H1 (cell line): ENCODE results near the gene PDE4D. TPM values are rescaled to one million over a fixed set of nuclear protein-coding genes. Genes with fewer than 3 reads are reported as not detected.

Source experiments
- CTCF ChIA-PET: fragments of 300-600 bp; sonication (Branson Sonifier 250); formaldehyde crosslinking; loops from one replicate; lab custom pipeline; 2021; ENCODE audit not compliant: partially characterized antibody; lab: Charles Lee
- POLR2A ChIA-PET: fragments of 300-600 bp; sonication (Branson Sonifier 250); formaldehyde crosslinking; loops from one replicate; lab custom pipeline; 2021; ENCODE audit warnings: inconsistent platforms; ENCODE audit not compliant: partially characterized antibody; lab: Charles Lee
- DNase-seq, 2 experiments: peaks; one replicate each; pipeline versions ENCODE4 v3.0.0 to v3.0.0-alpha.2; 2010 to 2022; ENCODE audit warnings: low spot score in 2 of 2, low read depth in 1 of 2, mixed read lengths in 1 of 2
- FAIRE-seq: peaks from 2 replicates; lab custom pipeline; 2011; peaks lifted over from hg19 to GRCh38; lab: Jason Lieb, UNC
- H2AFZ ChIP-seq: 2 replicates; pipeline ENCODE4 v1.8.1; 2012; ENCODE audit warnings: low read length, inconsistent platforms
- H2AK5ac ChIP-seq: 2 replicates; pipeline ENCODE4 v1.6.1; 2013; ENCODE audit warnings: low read depth, low read length
- H2BK120ac ChIP-seq: replicated peaks from 2 replicates; pipeline ENCODE3; 2013; ENCODE audit warnings: low read depth, low read length, inconsistent platforms
- H2BK12ac ChIP-seq: 2 replicates; pipeline ENCODE4 v1.6.1; 2013; ENCODE audit warnings: low read depth, low read length
- H2BK15ac ChIP-seq: 2 replicates; pipeline ENCODE4 v1.6.1; 2013; ENCODE audit warnings: low read length
- H2BK20ac ChIP-seq: 2 replicates; pipeline ENCODE4 v1.6.1; 2013; ENCODE audit warnings: low read length
- H2BK5ac ChIP-seq: 2 replicates; pipeline ENCODE4 v1.6.1; 2013; ENCODE audit warnings: low read depth, low read length
- H3K14ac ChIP-seq: 2 replicates; pipeline ENCODE4 v1.6.1; 2013; ENCODE audit warnings: inconsistent platforms; ENCODE audit not compliant: insufficient read length
- H3K18ac ChIP-seq: 2 replicates; pipeline ENCODE4 v1.6.1; 2013; ENCODE audit warnings: low read length; ENCODE audit errors: extremely low read depth
- H3K23ac ChIP-seq: 2 replicates; pipeline ENCODE4 v1.6.1; 2013; ENCODE audit warnings: inconsistent platforms; ENCODE audit not compliant: insufficient read length
- H3K23me2 ChIP-seq: 2 replicates; pipeline ENCODE4 v1.6.1; 2013; ENCODE audit warnings: low read depth, low read length
- H3K27ac ChIP-seq: 2 replicates; pipeline ENCODE4 v1.6.1; 2011; ENCODE audit warnings: low read depth, low read length, inconsistent platforms
- H3K27me3 ChIP-seq, 4 experiments: replicated peaks in 1 of 4; 1 replicate in 1 of 4; 2 replicates in 3 of 4; pipeline versions ENCODE4 v1.6.1 to v1.8.1; 2011 to 2013; ENCODE audit warnings: low read length in 3 of 4, mild to moderate bottlenecking in 3 of 4, inconsistent platforms in 2 of 4, mixed read lengths in 2 of 4, moderate library complexity in 1 of 4; ENCODE audit not compliant: control insufficient read depth in 3 of 4, insufficient read depth in 3 of 4; ENCODE audit errors: extremely low read depth in 1 of 4
- H3K36me3 ChIP-seq, 4 experiments: 2 replicates each; pipeline versions ENCODE4 v1.6.1 to v1.8.1; 2011 to 2013; ENCODE audit warnings: mild to moderate bottlenecking in 4 of 4, low read length in 3 of 4, moderate library complexity in 2 of 4, control low read depth in 1 of 4, inconsistent platforms in 1 of 4; ENCODE audit not compliant: insufficient read depth in 4 of 4, control insufficient read depth in 2 of 4
- H3K4ac ChIP-seq: replicated peaks from 2 replicates; pipeline ENCODE3; 2013; ENCODE audit warnings: low read length, low read depth, mixed read lengths, inconsistent platforms; ENCODE audit not compliant: insufficient read length
- H3K4me1 ChIP-seq, 4 experiments: replicated peaks in 1 of 4; 1 replicate in 1 of 4; 2 replicates in 3 of 4; pipeline versions ENCODE4 v1.6.1 to v1.8.1; 2011 to 2013; ENCODE audit warnings: low read length in 3 of 4, inconsistent platforms in 2 of 4, mixed read lengths in 1 of 4; ENCODE audit not compliant: insufficient read depth in 4 of 4, control insufficient read depth in 3 of 4
- H3K4me2 ChIP-seq, 2 experiments: 2 replicates each; pipeline versions ENCODE4 v1.6.1 to v1.8.1; 2011 to 2013; ENCODE audit warnings: low read depth in 2 of 2, low read length in 2 of 2, control low read depth in 1 of 2, inconsistent platforms in 1 of 2, mild to moderate bottlenecking in 1 of 2; ENCODE audit not compliant: insufficient read depth in 1 of 2
- H3K4me3 ChIP-seq, 4 experiments: fragments of 200-600, 300-600 bp in 1 of 4; sonication (generic), shearing (Covaris generic), sonication (Bioruptor Twin) in 1 of 4; 2 replicates each; pipeline versions ENCODE4 v1.5.1 to v1.8.1; 2011 to 2016; ENCODE audit warnings: low read length in 4 of 4, low read depth in 3 of 4, control low read depth in 2 of 4, inconsistent platforms in 2 of 4, mild to moderate bottlenecking in 2 of 4, mixed read lengths in 1 of 4, moderate library complexity in 1 of 4; ENCODE audit not compliant: insufficient read depth in 2 of 4; ENCODE audit errors: extremely low read depth in 1 of 4
- H3K56ac ChIP-seq: replicated peaks from 2 replicates; pipeline ENCODE3; 2013; ENCODE audit warnings: low read depth, mild to moderate bottlenecking, mixed read lengths, low read length, inconsistent platforms; ENCODE audit not compliant: insufficient read length
- H3K79me1 ChIP-seq: 2 replicates; pipeline ENCODE4 v1.6.1; 2013; ENCODE audit warnings: low read depth, low read length, control low read depth
- H3K79me2 ChIP-seq, 2 experiments: 2 replicates each; pipeline versions ENCODE4 v1.6.1 to v1.8.1; 2012 to 2013; ENCODE audit warnings: low read length in 2 of 2, mild to moderate bottlenecking in 2 of 2, inconsistent platforms in 1 of 2; ENCODE audit not compliant: insufficient read depth in 2 of 2, control insufficient read depth in 1 of 2
- H3K9ac ChIP-seq, 4 experiments: replicated peaks in 1 of 4; 1 replicate in 1 of 4; 2 replicates in 3 of 4; pipeline versions ENCODE4 v1.6.1 to v1.8.1; 2011 to 2013; ENCODE audit warnings: low read depth in 3 of 4, low read length in 3 of 4, control low read depth in 2 of 4, mild to moderate bottlenecking in 2 of 4, moderate library complexity in 2 of 4, inconsistent platforms in 1 of 4; ENCODE audit errors: extremely low read depth in 1 of 4
- H3K9me3 ChIP-seq, 2 experiments: 2 replicates each; pipeline versions ENCODE4 v1.6.1 to v1.8.1; 2012 to 2013; ENCODE audit warnings: mild to moderate bottlenecking in 2 of 2, moderate library complexity in 2 of 2, control low read depth in 1 of 2, inconsistent platforms in 1 of 2, low read depth in 1 of 2, low read length in 1 of 2, mixed read lengths in 1 of 2; ENCODE audit not compliant: insufficient read depth in 2 of 2
- H4K20me1 ChIP-seq, 2 experiments: replicated peaks in 1 of 2; 2 replicates each; pipeline versions ENCODE3 to v1.8.1; 2011 to 2013; ENCODE audit warnings: inconsistent platforms in 2 of 2, low read length in 2 of 2, mild to moderate bottlenecking in 1 of 2; ENCODE audit not compliant: insufficient read depth in 2 of 2, control insufficient read depth in 1 of 2
- H4K5ac ChIP-seq: 2 replicates; pipeline ENCODE4 v1.6.1; 2013; ENCODE audit warnings: low read length, low read depth, mixed read lengths, inconsistent platforms; ENCODE audit not compliant: insufficient read length
- H4K8ac ChIP-seq: 2 replicates; pipeline ENCODE4 v1.8.0; 2013; ENCODE audit warnings: mild to moderate bottlenecking, moderate library complexity, low read length, inconsistent platforms; ENCODE audit not compliant: insufficient read depth; ENCODE audit errors: extremely low read depth
- H4K91ac ChIP-seq: replicated peaks from 2 replicates; pipeline ENCODE3; 2013; ENCODE audit warnings: low read length, mixed read lengths, inconsistent platforms; ENCODE audit not compliant: insufficient read length
- ASH2L ChIP-seq: fragments of 200-600, 300-600 bp; sonication (generic); IDR thresholded peaks from one replicate; pipeline ENCODE4 v1.7.1; 2017; ENCODE audit warnings: low read length
- GTF2F1 ChIP-seq: IDR thresholded peaks from 2 replicates; pipeline ENCODE4 v1.6.1; 2012; ENCODE audit warnings: low read depth, low read length, improper control_type of control experiment, borderline replicate concordance
- WGBS, 2 experiments: shearing (Covaris generic) in 1 of 2; methylation state at CpG; one replicate each; pipeline versions ENCODE4 v1.1.6 to v1.1.7; 2013 to 2015; ENCODE audit warnings: low lambda C conversion rate in 2 of 2, mixed read lengths in 2 of 2, inconsistent platforms in 1 of 2, low coverage in 1 of 2, missing lambda C conversion rate in 1 of 2; ENCODE audit not compliant: insufficient replicate concordance in 2 of 2, insufficient coverage in 1 of 2, insufficient read length in 1 of 2; ENCODE audit errors: extremely low coverage in 1 of 2, missing lambda C conversion rate in 1 of 2; 5-methylcytosine and 5-hydroxymethylcytosine counted together
- polyA plus RNA-seq, 7 experiments: library from polyadenylated mRNA; depleted of rRNA in 3 of 7; stranded (reverse) in 5 of 7; unstranded in 2 of 7; fragments of >200 nt in 5 of 7; fragments of 200-250 nt in 2 of 7; gene quantifications; 1 replicate in 5 of 7; 2 replicates in 1 of 7; 4 replicates in 1 of 7; pipeline versions ENCODE4 v1.2.1 to v1.2.3, GENCODE V29; 2011 to 2013; ENCODE audit warnings: missing spikeins in 2 of 7, mixed read lengths in 2 of 7
- total RNA-seq: library from RNA; stranded (reverse); fragmentation: NEBNext Ultra II Directional; extraction: Animal tissue kit (Norgen Biotek cat#: 25700); gene quantifications from 2 replicates; pipeline ENCODE4 v1.2.1, GENCODE V29; 2021

PDE4D gene
- total and polyA plus RNA-seq, 2 of the 8 experiments (the other 6 are each of a cell fraction or from before 2014, with no cell fraction given) = 2.3 to 3.7 TPM

GRCh38 chr5:59826996-59827395, 66.5 kb downstream of the PDE4D start:
- Histone ChIP-seq H2BK20ac (no peak overlapping the region), H4K8ac (no peak overlapping the region), H3K27ac (no peak overlapping the region), H3K18ac (no peak overlapping the region), H2BK5ac (no peak overlapping the region), H3K23me2 (no peaks in the 10 kb centered on the region), H4K20me1 (no peaks in the 10 kb centered on the region), H2AFZ (no peak overlapping the region), H2BK120ac (no peak overlapping the region), H3K4me2 (no peak overlapping the region), H3K9ac (no peak overlapping the region), H3K79me2 (no peaks in the 10 kb centered on the region), H2BK15ac (no peak overlapping the region), H3K4ac (no peak overlapping the region), H3K14ac (no peak overlapping the region), H3K27me3 (no peaks in the 10 kb centered on the region), H3K4me3 (no peak overlapping the region), H4K91ac (no peak overlapping the region), H2BK12ac (no peak overlapping the region), H4K5ac (no peak overlapping the region), H3K79me1 (no peaks in the 10 kb centered on the region), H3K9me3 (no peaks in the 10 kb centered on the region), H3K4me1 (peaks cover 0 to 9% (median 0%) of the 10 kb centered on the region in 4 experiments; a peak in 3 of 7 replicates), H3K56ac (no peak overlapping the region), H2AK5ac (no peak overlapping the region), H3K36me3 (no peaks in the 10 kb centered on the region), H3K23ac (no peak overlapping the region)
- TF ChIP-seq ASH2L (no peak), GTF2F1 (no peak)
- CTCF ChIA-PET = no interaction called here
- WGBS, 2 experiments = 90% methylated on average over 1 of the region's 1 CpG; no CpG with 5 or more reads in 1 of the 2 experiments
- no peak for DNase-seq
- FAIRE-seq = no peak
- POLR2A ChIA-PET = no interaction called here
